SK-N-SH treated with all-trans-retinoic acid at 6 μM for 48 hours (cell line): ENCODE results near the gene SMARCD1.
"Not testable (repeated sequence)": the region's sequence is repeated elsewhere in the genome, so short reads cannot be mapped to it uniquely, and the experiment has no call there.

Experiments used
- ARNTL ChIP-seq: fragments of 450-650 bp; formaldehyde crosslinking; IDR thresholded peaks from 2 replicates; pipeline ENCODE4 v1.5.0; 2020; ENCODE audit warnings: low read depth, mild to moderate bottlenecking, moderate library complexity, borderline replicate concordance
- CSDC2 ChIP-seq: fragments of 250-450 bp; sonication (Bioruptor Pico); IDR thresholded peaks from 2 replicates; pipeline ENCODE4 v1.5.0; 2020; ENCODE audit warnings: mild to moderate bottlenecking, moderate library complexity
- OSR1 ChIP-seq: fragments of 250-450 bp; sonication (Bioruptor Pico); IDR thresholded peaks from 2 replicates; pipeline ENCODE4 v1.8.0; 2022; ENCODE audit warnings: moderate library complexity, mild to moderate bottlenecking, inconsistent platforms
- RARB ChIP-seq: fragments of 250-450 bp; sonication (Bioruptor Pico); IDR thresholded peaks from 2 replicates; pipeline ENCODE4 v1.8.0; 2021; ENCODE audit warnings: mild to moderate bottlenecking, moderate library complexity
- TOX ChIP-seq: fragments of 250-450 bp; sonication (Bioruptor Pico); IDR thresholded peaks from 2 replicates; pipeline ENCODE4 v1.8.0; 2021; ENCODE audit warnings: mild to moderate bottlenecking, moderate library complexity, borderline replicate concordance
- ZFP3 ChIP-seq: fragments of 250-450 bp; sonication (Bioruptor Pico); IDR thresholded peaks from 2 replicates; pipeline ENCODE4 v1.5.0; 2020; ENCODE audit warnings: mild to moderate bottlenecking, moderate library complexity
- ZFP30 ChIP-seq: fragments of 450-650 bp; formaldehyde crosslinking; IDR thresholded peaks from 2 replicates; pipeline ENCODE4 v1.5.0; 2022; ENCODE audit warnings: mild to moderate bottlenecking, moderate library complexity
- ZNF565 ChIP-seq: fragments of 450-650 bp; formaldehyde crosslinking; conservative IDR thresholded peaks from 2 replicates; pipeline ENCODE4 v1.5.0; 2020; ENCODE audit warnings: low read depth, mild to moderate bottlenecking, moderate library complexity
- ZNF70 ChIP-seq: fragments of 450-650 bp; formaldehyde crosslinking; IDR thresholded peaks from 2 replicates; pipeline ENCODE4 v1.5.0; 2020; ENCODE audit warnings: mild to moderate bottlenecking, moderate library complexity
- TF ChIP-seq, protein P1 (sequence below): fragments of 250-450 bp; sonication (Bioruptor Pico); IDR thresholded peaks from 2 replicates; pipeline ENCODE4 v1.5.1; 2020; ENCODE audit warnings: low read depth, mild to moderate bottlenecking, moderate library complexity
- TF ChIP-seq, protein P2 (sequence below): fragments of 250-450 bp; sonication (Bioruptor Pico); IDR thresholded peaks from 2 replicates; pipeline ENCODE4 v1.8.0; 2020; ENCODE audit warnings: mild to moderate bottlenecking, moderate library complexity, borderline replicate concordance

DNA sequence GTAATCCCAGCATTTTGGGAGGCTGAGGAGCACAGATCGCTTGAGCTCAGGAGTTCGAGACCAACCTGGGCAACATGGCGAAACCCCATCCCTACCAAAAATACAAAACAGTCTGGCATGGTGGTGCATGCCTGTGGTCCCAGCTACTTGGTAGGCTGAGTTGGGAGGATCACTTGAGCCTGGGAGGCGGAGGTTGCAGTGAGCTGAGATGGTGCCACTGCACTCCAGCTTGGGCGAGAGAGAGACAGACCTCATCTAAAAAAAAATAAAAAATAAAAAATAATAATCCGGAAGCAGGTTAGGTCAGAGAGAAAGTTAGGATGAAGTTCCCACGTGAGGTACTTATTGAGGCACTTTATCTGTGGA, 750 bp upstream of the SMARCD1 start:
- TF ChIP-seq ZFP3 (CRISPR knock-in tag); ZFP30 (CRISPR knock-in tag); ZNF70 (CRISPR knock-in tag); OSR1 (CRISPR knock-in tag); RARB (CRISPR knock-in tag); CSDC2; ARNTL (CRISPR knock-in tag); ZNF565 (CRISPR knock-in tag); TOX (CRISPR knock-in tag): not testable (repeated sequence)
- TF ChIP-seq, protein P1, sequence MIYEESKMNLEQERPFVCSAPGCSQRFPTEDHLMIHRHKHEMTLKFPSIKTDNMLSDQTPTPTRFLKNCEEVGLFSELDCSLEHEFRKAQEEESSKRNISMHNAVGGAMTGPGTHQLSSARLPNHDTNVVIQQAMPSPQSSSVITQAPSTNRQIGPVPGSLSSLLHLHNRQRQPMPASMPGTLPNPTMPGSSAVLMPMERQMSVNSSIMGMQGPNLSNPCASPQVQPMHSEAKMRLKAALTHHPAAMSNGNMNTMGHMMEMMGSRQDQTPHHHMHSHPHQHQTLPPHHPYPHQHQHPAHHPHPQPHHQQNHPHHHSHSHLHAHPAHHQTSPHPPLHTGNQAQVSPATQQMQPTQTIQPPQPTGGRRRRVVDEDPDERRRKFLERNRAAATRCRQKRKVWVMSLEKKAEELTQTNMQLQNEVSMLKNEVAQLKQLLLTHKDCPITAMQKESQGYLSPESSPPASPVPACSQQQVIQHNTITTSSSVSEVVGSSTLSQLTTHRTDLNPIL, result not testable (repeated sequence)
- TF ChIP-seq, protein P2, sequence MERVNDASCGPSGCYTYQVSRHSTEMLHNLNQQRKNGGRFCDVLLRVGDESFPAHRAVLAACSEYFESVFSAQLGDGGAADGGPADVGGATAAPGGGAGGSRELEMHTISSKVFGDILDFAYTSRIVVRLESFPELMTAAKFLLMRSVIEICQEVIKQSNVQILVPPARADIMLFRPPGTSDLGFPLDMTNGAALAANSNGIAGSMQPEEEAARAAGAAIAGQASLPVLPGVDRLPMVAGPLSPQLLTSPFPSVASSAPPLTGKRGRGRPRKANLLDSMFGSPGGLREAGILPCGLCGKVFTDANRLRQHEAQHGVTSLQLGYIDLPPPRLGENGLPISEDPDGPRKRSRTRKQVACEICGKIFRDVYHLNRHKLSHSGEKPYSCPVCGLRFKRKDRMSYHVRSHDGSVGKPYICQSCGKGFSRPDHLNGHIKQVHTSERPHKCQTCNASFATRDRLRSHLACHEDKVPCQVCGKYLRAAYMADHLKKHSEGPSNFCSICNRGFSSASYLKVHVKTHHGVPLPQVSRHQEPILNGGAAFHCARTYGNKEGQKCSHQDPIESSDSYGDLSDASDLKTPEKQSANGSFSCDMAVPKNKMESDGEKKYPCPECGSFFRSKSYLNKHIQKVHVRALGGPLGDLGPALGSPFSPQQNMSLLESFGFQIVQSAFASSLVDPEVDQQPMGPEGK (CRISPR knock-in tag), result not testable (repeated sequence)
